Activated T-cell treated with anti-CD3 and anti-CD28 coated beads, Interleukin-2, amount 50 U/mL, for 4 hours (primary cell): Measurements from ENCODE around the gene SENP7. TPM values are rescaled to one million over a fixed set of nuclear protein-coding genes. Genes with fewer than 3 reads are reported as not detected.
"Not testable (repeated sequence)": the region's sequence is repeated elsewhere in the genome, so short reads cannot be mapped to it uniquely, and the experiment has no call there.

Experiments used
- ATAC-seq, 2 donors: fragments of 200-7000 bp; cut with Tn5 transposase; one replicate each; pipeline ENCODE4 v1.10.0; 2021
- DNase-seq: peaks from one replicate; pipeline ENCODE4 v3.0.0-alpha.2; 2020
- H3K27me3 Mint-ChIP-seq: one replicate; pipeline ENCODE4 v1.8.0; 2021; ENCODE audit warnings: low read depth, mixed read lengths
- H3K36me3 Mint-ChIP-seq: one replicate; pipeline ENCODE4 v1.8.0; 2022; ENCODE audit warnings: mixed read lengths; ENCODE audit not compliant: insufficient read depth
- H3K4me1 Mint-ChIP-seq: one replicate; pipeline ENCODE4 v1.8.0; 2021; ENCODE audit warnings: low read depth, mixed read lengths
- H3K4me3 Mint-ChIP-seq: one replicate; pipeline ENCODE4 v1.8.0; 2021; ENCODE audit warnings: mild to moderate bottlenecking, moderate library complexity, mixed read lengths
- H3K9me3 Mint-ChIP-seq: one replicate; pipeline ENCODE4 v1.8.0; 2021; ENCODE audit warnings: mixed read lengths
- total RNA-seq, 3 donors: library from RNA; stranded (reverse); gene quantifications; one replicate each; pipeline ENCODE4 v1.2.1, GENCODE V29; 2021

SENP7 gene
- total RNA-seq, 3 donors from 2014 or later, result 3.0 to 4.6 (median 4.0) TPM

DNA sequence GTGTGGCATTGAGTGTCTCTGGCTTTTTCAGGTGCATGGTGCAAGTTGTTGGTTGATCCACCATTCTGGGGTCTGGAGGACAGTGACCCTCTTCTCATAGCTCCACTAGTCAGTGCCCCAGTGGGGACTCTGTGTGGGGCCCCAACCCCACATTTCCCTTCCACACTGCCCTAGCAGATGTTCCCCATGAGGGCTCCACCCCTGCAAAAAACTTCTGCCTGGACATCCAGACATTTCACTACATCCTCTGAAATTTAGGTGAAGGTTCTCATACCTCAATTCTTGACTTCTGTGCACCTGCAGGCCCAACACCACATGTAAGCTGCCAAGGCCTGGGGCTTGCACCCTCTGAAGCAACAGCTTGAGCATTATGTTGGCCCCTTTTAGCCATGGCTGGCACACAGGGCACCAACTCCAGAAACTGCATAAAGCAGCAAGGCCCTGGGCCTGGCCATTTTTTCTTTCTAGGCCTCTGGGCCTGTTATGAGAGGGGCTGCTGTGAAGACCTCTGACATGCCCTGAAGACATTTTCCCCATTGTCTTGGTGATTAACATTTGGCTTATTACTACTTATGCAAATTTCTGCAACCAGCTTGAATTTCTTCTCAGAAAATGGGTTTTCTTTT, 204.8 kb downstream of the SENP7 start:
- DNase-seq, H3K4me1 Mint-ChIP-seq, H3K4me3 Mint-ChIP-seq, H3K27me3 Mint-ChIP-seq, ATAC-seq: not testable (repeated sequence)
- Mint-ChIP-seq H3K36me3 (peaks cover 41% of the 10 kb centered on the region), H3K9me3 (peaks cover 30% of the 10 kb centered on the region)

DNA sequence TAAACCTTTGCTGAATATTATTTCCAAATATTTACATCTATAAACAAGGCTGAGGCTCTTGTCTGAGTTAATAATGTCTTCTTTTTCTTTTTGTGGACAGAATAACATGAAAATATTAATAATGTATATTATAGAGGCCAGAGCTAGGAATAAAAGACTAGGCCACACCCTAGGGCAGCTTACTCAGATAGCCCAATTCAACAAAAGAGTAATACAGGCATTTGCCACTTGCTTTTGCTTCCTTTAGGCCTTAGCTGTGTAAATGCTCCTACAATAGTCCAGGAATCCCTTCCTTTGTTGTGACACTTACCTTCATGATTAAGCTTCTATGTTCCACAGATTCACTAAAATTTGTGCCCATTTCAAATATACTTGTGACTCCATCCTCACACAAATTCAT, 209.2 kb downstream of the SENP7 start:
- Mint-ChIP-seq H3K27me3 (no peaks in the 10 kb centered on the region), H3K4me3 (no peak overlapping the region), H3K36me3 (peaks cover 28% of the 10 kb centered on the region), H3K4me1 (no peaks in the 10 kb centered on the region), H3K9me3 (peaks cover 28% of the 10 kb centered on the region)
- DNase-seq (no peak), ATAC-seq (no peak)

DNA sequence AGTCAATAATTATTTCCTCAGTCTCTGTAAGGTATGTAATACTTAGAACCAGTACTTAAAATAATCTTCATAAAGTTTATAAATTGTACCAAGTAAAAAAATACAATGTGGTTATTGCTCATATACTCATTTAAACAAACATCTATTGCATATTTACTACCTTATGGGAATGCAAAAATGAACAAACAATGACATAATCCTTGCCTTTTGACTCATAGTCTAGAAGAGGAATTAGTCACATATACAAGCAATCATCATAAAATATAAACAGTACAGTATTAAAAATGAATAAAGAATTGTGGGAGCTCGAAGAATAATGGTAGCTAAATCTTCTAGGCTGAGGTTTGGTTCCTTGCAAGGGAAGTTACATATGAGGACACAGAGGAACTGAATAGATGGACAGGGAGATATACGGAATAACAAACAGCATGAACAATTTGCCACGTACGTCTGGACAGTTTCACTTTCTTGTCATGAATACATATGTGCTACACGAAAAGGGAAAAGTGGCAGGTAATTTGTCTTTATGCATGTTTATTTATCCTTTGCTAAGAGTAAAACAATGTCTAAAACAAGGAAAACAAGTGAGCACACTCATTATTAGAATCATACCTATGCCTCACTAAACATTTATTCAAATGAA, 209.8 kb downstream of the SENP7 start:
- DNase-seq, result no peak
- Mint-ChIP-seq H3K4me3 (no peak overlapping the region), H3K9me3 (peaks cover 27% of the 10 kb centered on the region), H3K36me3 (peaks cover 26% of the 10 kb centered on the region), H3K27me3 (no peaks in the 10 kb centered on the region), H3K4me1 (no peaks in the 10 kb centered on the region)
- no peak for ATAC-seq

DNA sequence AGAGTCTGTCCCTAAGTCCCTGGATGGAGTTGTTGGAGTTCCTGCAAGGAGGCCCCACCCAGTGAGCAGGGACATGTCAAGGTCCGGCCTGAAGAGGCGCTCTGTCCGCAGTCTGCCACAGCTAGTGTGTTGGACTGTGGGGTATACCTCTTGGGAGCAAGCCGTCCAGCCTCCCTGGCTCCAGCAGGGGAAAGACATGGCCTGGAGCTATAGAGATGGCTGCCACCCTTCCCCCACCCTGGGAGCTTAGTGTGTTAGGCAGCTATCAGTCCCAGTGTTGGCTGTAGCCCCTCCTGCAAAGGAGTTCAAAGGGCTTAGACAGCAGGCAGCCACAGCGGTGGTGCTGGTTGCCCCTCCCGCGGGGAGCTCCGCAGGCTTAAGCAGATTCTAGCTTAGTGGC, 212.9 kb downstream of the SENP7 start:
- ATAC-seq (no peak), DNase-seq (no peak)
- H3K9me3 Mint-ChIP-seq, result peaks cover 39% of the 10 kb centered on the region
- peaks cover 12% of the 10 kb centered on the region for H3K36me3 Mint-ChIP-seq
- no peaks in the 10 kb centered on the region for H3K27me3 Mint-ChIP-seq
- H3K4me1 Mint-ChIP-seq, result no peaks in the 10 kb centered on the region
- H3K4me3 Mint-ChIP-seq, result no peak overlapping the region

DNA sequence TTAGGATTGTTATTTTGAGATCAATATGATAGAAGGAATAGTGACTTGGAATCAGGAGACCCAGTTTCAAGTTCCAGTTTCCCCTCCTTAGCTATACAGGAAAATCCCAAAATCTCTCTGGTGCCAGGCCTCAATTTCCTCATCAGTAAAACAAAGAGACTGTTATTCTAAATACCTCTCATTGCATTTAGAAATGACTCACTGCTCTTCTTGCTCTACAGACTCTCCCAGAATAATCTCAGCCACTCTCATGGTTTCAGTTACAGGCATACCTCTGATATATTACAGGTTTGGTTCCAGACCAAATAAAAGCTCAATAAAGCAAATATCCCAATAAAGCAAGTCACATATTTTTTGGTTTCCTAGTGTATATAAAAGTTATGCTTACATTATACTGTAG, 221.0 kb downstream of the SENP7 start:
- Mint-ChIP-seq H3K4me1 (no peaks in the 10 kb centered on the region), H3K4me3 (no peak overlapping the region), H3K9me3 (peaks cover 26% of the 10 kb centered on the region), H3K36me3 (peaks cover 5% of the 10 kb centered on the region), H3K27me3 (no peaks in the 10 kb centered on the region)
- ATAC-seq (no peak), DNase-seq (no peak)

DNA sequence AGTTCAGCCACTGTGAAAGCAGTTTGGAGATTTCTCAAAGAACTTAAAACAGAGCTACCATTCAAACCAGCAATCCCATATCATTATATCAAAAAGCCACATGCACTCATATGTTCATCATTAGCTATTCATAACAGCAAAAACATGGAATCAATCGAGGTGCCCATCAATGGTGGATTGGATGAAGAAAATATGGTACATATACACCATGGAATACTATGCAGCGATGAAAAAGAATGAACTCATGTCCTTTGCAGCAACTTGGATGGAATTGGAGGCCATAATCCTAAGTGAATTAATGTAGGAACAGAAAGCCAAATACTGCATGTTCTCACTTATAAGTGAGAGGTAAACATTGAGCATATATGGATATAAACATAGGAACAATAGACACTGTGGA, 224.7 kb downstream of the SENP7 start:
- Mint-ChIP-seq H3K36me3 (peaks cover 7% of the 10 kb centered on the region), H3K4me3 (no peak overlapping the region), H3K4me1 (no peaks in the 10 kb centered on the region), H3K9me3 (peaks cover 5% of the 10 kb centered on the region), H3K27me3 (no peaks in the 10 kb centered on the region)
- DNase-seq, result no peak
- no peak for ATAC-seq

DNA sequence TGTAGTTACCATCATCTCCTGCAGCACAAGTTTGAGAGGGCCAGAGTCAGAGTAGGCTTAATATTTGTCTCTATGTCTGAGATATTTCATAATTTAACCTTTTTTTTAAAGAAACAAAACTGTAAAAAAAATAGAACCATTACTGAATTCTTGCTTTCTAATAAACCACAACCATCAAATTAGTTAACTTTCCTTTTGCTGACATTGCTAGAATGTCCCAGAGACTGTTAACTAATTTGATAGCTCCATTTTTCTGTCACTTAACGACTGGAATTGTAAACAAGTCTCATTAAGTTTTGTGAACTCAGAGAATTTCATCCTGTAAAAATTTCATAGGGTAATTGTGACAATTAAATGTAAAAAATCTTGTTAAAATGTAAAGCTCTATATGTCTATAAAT, 228.3 kb downstream of the SENP7 start:
- DNase-seq (no peak), ATAC-seq (no peak)
- no peak overlapping the region for H3K4me3 Mint-ChIP-seq
- H3K36me3 Mint-ChIP-seq, result peaks cover 7% of the 10 kb centered on the region
- H3K4me1 Mint-ChIP-seq, result no peaks in the 10 kb centered on the region
- peaks cover 5% of the 10 kb centered on the region for H3K9me3 Mint-ChIP-seq
- no peaks in the 10 kb centered on the region for H3K27me3 Mint-ChIP-seq

DNA sequence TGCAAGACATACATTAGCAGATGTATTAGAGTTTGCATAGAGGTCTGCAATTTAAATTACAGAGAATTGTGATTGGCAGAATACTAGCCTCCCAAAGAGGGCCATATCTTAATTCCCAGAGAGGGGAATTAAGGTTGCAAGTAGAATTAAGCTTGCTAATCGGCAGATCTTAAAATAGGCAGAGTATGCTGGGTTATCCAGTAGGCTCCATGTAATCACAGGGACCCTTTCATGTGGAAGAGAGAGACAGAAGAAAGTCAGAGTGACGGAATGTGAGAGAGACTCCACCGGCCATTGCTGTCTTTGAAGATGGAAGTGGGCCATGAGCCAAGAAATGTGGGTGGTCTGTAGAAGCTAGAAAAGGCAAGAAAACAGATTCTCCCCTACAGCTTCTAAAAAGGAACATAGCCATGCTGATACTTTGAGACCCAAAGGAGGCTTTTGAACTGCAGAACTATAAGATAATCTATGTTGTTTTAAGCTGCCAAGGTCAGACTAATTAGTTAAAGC, 231.4 kb downstream of the SENP7 start:
- Mint-ChIP-seq H3K9me3 (no peaks in the 10 kb centered on the region), H3K27me3 (no peaks in the 10 kb centered on the region), H3K4me1 (no peaks in the 10 kb centered on the region)

DNA sequence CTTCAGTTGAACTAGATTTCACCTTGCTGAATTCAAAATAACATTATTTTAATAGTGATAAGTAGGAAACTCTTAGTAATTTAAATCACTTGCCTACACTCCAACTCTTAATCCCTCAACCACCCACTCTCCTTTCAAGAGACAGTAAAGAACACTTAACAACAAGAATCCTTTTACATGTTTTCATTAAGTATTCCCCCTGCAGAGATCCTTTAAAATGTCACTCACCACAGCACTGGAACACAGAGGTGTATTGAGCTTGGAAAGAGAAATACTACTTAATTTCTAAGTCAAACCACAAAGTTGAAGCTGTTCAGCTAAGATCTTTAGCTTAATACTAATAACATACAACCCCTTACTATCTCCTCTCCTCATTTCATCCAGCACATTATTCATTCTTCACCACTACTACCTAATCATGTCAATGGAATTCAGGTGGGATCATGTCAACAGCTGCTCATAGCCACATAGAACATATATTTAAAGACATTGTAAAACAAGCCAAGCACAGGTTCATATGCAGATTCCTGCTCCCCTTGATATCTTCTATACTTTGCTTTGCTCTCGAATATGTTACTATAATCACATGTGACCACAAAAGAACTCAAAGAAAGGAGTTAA, 233.1 kb downstream of the SENP7 start:
- H3K4me1 Mint-ChIP-seq, result no peaks in the 10 kb centered on the region
- DNase-seq (no peak), ATAC-seq (no peak)
- no peaks in the 10 kb centered on the region for H3K27me3 Mint-ChIP-seq
- no peaks in the 10 kb centered on the region for H3K9me3 Mint-ChIP-seq
- no peak overlapping the region for H3K4me3 Mint-ChIP-seq
- peaks cover 2% of the 10 kb centered on the region for H3K36me3 Mint-ChIP-seq

More for the DNA sequence above, 231.4 kb downstream of the SENP7 start:
- ATAC-seq, result no peak
- no peak overlapping the region for H3K4me3 Mint-ChIP-seq
- no peak for DNase-seq
- H3K36me3 Mint-ChIP-seq, result peaks cover 2% of the 10 kb centered on the region

DNA sequence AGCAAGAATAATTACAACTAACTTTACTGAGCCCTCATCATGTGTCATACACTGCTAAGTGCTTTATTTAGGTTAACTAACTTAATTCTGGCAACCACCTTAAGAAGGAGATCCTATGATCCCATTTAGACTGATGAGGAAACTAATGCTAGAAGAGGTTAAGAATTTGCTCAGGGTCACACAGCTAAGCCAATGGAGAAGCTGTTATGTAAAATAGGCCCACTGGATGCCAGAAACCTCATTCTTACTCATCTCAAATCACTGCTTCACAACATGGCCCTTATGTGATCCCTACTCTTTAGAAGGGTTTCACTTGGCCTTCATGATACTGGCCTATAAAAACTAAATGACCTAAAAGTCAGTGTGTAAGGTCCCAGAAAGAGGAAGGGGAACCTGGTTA, 233.8 kb downstream of the SENP7 start:
- H3K4me3 Mint-ChIP-seq, result no peak overlapping the region
- no peaks in the 10 kb centered on the region for H3K4me1 Mint-ChIP-seq
- no peaks in the 10 kb centered on the region for H3K27me3 Mint-ChIP-seq
- H3K36me3 Mint-ChIP-seq, result peaks cover 2% of the 10 kb centered on the region
- DNase-seq (no peak), ATAC-seq (no peak)
- no peaks in the 10 kb centered on the region for H3K9me3 Mint-ChIP-seq

DNA sequence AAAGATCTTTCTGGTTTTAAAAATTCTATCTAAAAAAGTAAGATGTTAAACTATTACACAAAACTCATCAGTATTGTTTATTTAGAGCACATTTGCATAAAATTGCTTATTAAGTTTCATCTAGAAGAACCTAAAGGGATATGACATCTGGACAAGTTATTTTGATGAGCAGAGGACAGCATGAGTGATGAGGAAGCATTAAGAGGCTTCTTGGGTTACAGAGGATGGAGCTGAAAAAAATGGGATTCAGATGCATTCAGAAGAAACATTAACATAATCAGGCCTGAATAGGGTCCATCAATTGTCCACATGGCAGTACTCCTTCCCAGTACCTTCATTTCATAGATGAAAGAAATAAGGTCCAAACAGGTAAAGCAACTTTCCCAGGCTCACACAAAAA, 234.3 kb downstream of the SENP7 start:
- H3K4me1 Mint-ChIP-seq, result no peaks in the 10 kb centered on the region
- H3K27me3 Mint-ChIP-seq, result no peaks in the 10 kb centered on the region
- H3K9me3 Mint-ChIP-seq, result no peaks in the 10 kb centered on the region
- peaks cover under 1% of the 10 kb centered on the region for H3K36me3 Mint-ChIP-seq
- H3K4me3 Mint-ChIP-seq, result no peak overlapping the region
- ATAC-seq, result no peak
- no peak for DNase-seq

Other genes starting within 250 kb of the SENP7 start
- under 1 TPM; 0.03 to 0.05 (median 0.05) TPM for gene IMPG2, start 192.6 kb downstream of the SENP7 start, total RNA-seq
- 10 to 100 TPM; 66.3 to 72.2 (median 71.6) TPM for gene TRMT10C, start 48.7 kb upstream of the SENP7 start, total RNA-seq
- gene PCNP, start 61.0 kb upstream of the SENP7 start, total RNA-seq, result 100 to 1,000 TPM; 186 to 195 (median 191) TPM
- 10 to 100 TPM; 24.1 to 25.8 (median 24.8) TPM for gene ZBTB11, start 163.9 kb upstream of the SENP7 start, total RNA-seq
- gene RPL24, start 173.5 kb upstream of the SENP7 start, total RNA-seq, result 1,000 to 10,000 TPM; 2,191 to 2,257 (median 2,224) TPM
- gene CEP97, start 211.4 kb upstream of the SENP7 start, total RNA-seq, result 10 to 100 TPM; 11.8 to 14.1 (median 12.9) TPM